Skin of body (tissue), 2 donors: Measurements from ENCODE around the gene ADGRV1. TPM values are rescaled to one million over a fixed set of nuclear protein-coding genes. Genes with fewer than 3 reads are reported as not detected.

Experiments used
- DNase-seq: peaks from one replicate; lab custom pipeline; 2025; lab: John Stamatoyannopoulos, UW
- total RNA-seq: library from RNA; depleted of rRNA; stranded (reverse); fragments of >200 nt; gene quantifications from one replicate; pipeline ENCODE4 v1.2.3, GENCODE V29; 2014

The ADGRV1 gene
- total RNA-seq, 1 donor from 2014 or later = 11.2 TPM

DNA sequence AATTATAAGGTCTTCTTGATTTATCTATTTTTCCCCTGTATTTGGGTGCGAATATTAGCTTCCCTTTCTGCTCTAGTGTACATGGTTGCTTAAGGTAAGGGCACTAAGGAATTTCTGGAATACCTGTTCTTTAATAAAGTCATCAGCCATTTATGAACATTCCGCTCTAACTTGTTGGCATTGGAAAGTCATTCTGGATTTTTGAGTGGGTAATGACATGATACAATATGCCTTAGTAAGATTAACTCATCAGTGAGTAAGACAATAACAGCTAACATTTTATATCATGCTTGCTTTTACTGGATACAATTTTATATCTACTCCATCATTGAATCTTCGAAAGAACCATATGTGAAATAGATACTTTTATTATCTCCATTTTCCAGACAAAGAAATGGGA lies 628.4 kb downstream of the ADGRV1 start:
- DNase-seq = no peak

GRCh38 chr5:91188755-91189154 lies 630.2 kb downstream of the ADGRV1 start:
- DNase-seq = no peak

DNA sequence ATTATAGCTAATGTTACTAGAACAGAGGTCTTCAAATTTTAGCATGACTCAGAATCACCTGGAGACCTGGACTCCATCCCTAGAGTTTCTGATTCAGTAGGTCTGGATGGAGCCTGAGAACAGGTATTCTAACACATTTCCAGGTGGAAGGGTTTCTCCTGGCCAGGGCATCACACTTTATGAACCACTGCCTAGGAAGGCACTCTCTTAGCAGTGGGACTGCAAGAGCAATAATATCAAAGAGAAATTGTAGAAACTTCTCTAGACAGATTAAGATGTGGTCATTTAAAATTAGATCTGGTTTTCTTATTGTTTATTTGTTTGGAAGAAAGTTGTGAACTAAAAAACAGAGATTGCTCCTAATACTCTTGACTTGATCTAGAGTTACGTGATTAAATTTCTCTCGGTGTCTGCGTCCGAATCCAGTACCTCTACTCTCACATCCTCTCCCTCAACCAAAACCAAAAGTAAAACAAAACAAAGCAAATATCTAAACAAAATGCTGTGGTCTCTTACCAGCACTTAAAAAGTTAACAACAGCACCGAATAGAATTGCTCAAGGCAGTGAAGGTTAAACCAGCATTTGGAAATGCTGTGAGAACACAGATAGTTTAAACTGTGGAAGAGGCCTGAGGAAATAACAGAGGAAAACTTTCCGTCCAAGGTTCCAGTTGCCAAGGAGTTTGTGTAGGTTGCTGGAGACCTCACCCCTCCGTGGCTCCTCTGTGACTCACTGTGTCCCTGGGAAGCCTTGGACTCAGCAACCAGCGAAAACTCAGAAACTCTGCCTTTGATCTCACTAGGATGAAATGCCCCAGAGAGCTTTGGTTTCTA lies 631.1 kb downstream of the ADGRV1 start:
- DNase-seq = peak; percentile 75

GRCh38 chr5:91190314-91190690 lies 631.7 kb downstream of the ADGRV1 start:
- DNase-seq = no peak

GRCh38 chr5:91194824-91195381 lies 636.3 kb downstream of the ADGRV1 start:
- no peak for DNase-seq

DNA sequence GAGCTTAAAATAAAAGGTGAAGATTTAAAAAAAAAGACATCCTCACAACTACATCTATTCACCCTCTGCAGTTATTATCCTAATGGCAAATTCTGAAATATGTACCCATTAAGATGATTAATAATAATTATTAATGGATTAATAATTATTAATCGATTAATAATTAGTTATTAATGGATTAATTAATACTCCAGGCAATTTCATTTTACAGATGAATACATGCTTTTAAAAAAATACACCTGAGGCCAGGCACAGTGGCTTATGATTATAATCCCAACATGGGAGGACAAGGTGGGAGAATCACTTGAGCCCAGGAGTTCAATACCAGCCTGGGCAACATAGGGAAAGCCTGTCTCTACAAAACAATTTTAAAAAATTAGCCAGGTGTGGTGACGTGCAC lies 642.1 kb downstream of the ADGRV1 start:
- no peak for DNase-seq

- DNase-seq = no peak
These were observed 647.5 kb downstream of the ADGRV1 start for GRCh38 chr5:91206103-91206502.

GRCh38 chr5:91206734-91207133 lies 648.1 kb downstream of the ADGRV1 start:
- no peak for DNase-seq

DNA sequence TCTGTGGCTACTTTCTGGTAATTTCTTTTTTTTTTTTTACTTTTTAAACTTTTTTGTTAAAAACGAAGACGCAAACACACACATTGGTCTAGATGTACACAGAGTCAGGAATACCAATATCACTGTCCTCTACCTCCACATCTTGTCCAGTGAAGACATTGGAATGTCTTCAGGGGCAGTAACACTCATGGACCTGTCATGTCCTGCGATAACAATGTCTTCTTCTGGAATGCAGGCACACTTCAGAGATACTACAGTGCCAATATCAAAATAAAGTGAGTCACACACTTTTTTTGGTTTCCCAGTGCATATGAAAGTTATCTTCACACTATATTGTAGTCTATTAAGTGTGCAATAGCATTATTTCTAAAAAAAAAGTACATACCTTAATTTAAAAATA lies 648.7 kb downstream of the ADGRV1 start:
- DNase-seq = no peak

GRCh38 chr5:91211997-91212713 lies 653.6 kb downstream of the ADGRV1 start:
- peak; percentile 29 for DNase-seq

DNA sequence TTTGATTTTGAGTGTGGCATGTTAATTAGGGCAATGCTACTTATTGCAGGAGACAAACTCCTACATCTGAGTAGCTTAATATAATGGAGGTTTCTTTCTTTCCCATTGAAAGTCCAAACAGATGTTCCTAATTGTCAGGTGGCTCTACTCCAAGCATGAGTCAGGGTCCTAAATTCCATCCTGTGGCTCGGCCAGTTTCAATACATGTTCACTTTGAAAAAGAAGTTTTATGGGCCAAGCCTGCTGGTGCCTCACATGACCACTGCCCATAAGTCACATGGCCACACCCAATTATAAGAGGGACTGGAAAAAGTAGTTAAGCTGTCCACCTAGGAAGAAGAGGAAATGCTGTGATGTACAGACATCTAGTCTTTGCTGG lies 654.1 kb downstream of the ADGRV1 start:
- DNase-seq = peak; percentile 94

Other genes with a start within 250 kb of the ADGRV1 start
- gene CETN3, start 149.0 kb upstream of the ADGRV1 start, total RNA-seq = 18.4 TPM
- gene MBLAC2, start 84.0 kb upstream of the ADGRV1 start, total RNA-seq = 6.7 TPM
- 2.4 TPM for gene POLR3G, start 83.9 kb upstream of the ADGRV1 start, total RNA-seq
- gene LYSMD3, start 29.2 kb upstream of the ADGRV1 start, total RNA-seq = 23.0 TPM